Stimulated activated CD8-positive, alpha-beta memory T cell treated with anti-CD3 and anti-CD28 coated beads, Interleukin-2, amount 100 ng/mL, for 1 hour (primary cell): ENCODE data around the gene ABI3BP.
"Not testable (repeated sequence)": the region's sequence is repeated elsewhere in the genome, so short reads cannot be mapped to it uniquely, and the experiment has no call there.

ENCODE experiments used
- DNase-seq, 2 donors: peaks; one replicate each; pipeline ENCODE4 v3.0.0-alpha.2; 2020; ENCODE audit warnings: low read depth in 2 of 2

ABI3BP gene

DNA sequence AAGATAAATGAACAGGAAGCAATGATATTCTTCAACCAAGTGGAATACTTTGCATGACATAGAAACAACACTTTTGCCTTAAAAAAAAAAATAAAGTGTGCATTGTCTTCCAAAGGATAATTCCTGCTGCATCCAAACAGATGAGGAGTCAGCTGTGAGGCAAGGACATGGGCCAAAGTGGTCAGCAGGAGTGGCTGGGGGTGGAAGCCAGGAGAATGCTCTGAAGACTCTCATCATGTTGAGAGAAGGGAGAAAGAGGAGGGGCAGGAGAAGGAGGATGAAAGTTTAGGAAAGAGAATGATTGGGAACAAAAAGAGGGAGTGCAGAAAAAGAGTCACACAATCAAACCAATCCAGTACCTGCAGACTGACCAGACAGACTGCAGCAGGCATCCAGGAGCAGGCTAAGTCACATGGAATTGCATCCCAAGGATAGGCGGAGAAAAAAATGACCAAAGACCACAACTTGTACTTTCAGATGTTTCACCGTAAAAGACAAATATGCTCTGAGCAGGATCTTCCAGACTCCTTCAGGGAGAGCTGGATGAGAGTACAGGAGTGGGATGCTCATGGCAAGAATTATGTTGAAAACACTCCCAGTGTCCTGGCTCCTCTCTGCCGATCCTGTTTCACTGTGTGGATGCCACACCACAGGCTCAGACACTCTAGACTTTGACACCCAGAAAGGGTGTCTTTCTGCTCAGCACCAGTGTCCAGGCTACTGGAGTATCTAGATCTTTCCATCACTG lies 11.9 kb downstream of the ABI3BP start:
- DNase-seq, result no peak

DNA sequence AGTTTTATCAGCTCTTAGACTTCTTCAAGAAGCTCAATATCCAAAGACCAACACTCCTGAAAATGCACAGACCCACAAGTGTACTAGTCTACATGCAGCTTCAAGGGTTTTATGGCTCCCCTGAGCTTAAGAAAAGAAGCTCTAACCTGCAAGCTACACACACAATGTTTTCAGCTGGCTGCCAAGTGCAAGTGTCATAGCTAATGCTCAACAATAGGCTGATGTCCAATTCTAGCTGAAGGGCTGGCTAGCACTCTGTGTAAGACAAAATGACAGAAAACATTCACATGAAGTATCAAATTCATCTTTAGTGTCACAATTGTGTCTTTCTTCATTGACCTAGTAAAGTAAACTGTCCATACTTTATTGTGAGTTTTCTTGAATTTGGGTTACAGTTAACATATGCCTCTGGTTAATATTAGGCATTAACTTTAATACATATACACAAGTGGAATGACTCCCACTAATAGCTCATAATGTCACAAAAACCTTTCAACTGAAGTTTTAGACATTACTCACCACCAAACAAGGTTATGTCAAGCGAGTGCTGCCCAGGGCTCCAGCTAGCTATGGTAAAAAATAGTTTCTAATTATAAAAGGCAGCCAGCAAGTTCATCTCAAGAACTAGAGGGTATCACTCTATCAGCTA lies 15.1 kb downstream of the ABI3BP start:
- no peak for DNase-seq

- no peak for DNase-seq
Measured at GRCh38 chr3:100976611-100977010, 16.6 kb downstream of the ABI3BP start.

DNA sequence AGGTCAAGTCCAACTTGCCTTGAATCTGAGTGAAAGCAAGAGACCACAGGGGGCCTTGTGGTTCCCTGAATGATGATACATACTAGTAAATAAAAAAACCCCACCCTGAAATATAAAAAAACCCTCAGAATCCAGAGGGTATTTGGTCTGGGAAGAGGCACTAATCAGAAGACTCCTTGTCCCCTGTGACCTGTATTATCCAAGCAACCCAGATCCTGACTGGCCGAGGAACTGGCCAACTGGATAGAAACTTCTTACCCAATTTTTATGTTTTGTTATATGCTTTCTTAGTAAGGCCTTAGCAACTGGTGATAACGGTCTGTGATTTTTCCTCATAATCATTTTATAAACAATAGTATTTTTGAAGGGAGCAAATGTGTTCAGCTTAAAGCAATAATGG lies 17.5 kb downstream of the ABI3BP start:
- DNase-seq, result no peak

DNA sequence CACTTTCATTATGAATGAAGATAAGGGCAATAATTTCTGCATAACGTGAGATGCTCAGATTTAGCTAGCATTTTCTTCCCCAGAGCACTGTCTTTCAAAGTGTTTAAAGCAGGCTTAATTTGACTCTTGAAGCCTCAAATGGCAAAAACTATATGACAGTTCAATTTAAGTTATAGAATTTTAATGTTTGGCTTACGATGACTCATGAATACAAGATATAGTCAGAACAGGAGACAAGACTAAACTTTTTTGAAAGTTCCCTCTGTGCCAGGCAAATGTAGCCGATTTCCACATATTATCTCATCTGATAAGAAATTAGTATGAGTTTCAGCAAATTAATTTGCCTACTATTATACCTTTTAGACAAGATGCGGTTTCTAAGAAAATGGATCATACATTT lies 19.6 kb downstream of the ABI3BP start:
- DNase-seq, result no peak

DNA sequence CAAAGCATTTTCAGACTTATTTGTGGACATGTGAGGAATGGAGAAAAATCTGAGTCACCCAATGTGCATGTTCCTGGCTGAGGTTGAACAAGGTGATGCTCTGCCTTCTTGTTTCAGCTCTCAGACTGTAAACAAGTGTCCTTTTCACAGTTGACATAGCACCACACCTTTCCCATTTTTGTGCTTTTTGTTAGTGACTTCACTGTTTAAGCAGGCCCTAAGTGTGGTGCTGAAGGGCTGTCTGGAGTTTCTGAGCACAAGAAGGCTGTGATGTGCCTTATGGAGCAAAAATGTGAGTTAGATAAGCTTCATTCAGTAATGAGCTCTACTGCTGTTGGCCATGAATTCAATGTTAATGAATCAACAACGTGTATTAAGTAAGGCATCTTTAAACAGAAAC lies 20.4 kb downstream of the ABI3BP start:
- DNase-seq, result no peak

GRCh38 chr3:100972301-100972844 lies 20.8 kb downstream of the ABI3BP start:
- no peak for DNase-seq

DNA sequence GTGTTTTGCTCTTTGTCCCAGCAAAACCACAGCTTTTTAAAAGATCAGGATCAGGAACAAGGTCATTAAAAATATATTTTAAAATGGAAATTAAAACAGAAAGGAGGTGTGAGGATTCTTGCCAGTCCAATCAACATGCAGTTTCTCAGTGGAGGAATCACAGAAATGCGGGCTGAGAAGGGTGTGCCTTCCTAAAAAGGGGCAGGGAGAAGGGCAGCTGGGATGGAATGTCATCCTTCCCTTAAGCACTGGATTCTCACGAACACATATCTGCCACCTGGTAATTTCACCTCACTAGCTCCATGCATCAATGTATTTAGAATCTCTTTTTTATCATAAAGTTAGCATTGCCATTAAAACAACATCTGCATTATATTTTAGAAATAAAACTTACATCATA lies 21.4 kb downstream of the ABI3BP start:
- DNase-seq, result no peak

DNA sequence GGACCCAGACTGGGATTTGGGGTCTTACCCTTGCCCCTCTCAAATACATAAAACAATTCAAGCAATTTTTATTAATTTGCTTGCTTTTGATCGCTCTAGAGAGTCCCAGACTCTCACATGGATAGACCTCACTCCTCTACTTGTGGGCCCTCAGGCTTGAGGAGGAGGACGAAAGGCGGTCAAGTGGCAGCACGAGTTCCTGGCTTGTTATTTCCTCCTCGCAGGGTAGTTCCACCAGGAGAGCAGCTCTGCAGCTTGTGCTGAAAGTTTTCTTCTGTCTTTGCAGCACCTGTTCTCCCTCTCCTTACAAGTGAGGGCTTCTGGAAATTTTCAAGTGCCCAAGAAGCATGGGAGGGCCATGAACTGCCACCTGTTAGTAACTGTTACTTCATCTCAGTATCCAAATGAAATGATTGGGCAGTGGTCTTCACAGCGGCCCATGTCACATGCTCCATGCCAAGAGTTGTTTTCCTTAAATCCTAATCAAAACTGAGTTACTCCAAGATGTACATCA lies 22.7 kb downstream of the ABI3BP start:
- DNase-seq, result no peak

DNA sequence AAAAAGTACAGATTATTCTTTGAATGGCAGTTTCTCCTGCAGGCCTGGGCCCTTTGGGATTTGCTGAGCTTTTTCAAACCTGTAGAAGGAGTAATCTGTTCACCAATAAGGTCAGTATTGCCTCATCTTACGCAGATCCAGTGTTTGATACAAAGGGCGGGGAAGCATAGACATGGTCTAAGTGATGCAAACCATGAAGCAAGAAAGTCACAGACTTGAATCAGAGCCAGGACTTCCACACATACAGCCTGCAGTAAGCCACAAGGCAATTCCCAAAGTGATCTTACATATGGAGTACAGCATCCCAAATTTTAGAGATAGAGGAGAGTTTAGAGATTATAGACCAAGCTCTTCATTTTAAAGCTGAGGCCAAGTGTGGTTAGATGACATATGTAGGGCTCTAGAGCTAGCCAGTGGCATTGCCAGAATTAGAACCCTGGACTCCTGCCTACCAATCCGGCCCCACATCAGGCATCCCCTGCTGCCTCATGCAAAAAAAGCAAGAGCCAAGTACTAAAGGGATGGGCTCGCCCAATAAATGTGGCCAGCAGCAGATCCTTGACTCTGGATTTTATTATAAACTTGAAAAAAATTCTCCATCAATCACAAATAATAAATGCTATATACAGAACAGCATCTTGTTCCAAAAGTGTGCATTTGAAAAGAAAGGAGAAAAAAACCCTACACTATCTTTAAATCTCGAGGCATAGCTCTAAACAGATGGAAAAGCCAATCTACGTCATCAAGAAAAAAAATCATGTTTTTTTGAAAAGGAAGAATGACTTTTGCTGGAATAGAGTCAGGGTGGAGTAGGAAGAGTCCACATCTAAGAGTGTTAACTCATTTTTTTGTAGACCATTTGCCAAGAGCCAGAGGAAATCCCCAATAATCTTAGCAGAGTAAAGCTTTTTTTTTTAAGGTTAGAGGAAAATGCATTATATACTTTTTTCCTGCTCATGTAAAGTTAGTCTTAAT lies 24.0 kb downstream of the ABI3BP start:
- no peak for DNase-seq

- DNase-seq, result no peak
Measured at GRCh38 chr3:100966807-100967206, 26.4 kb downstream of the ABI3BP start.

DNA sequence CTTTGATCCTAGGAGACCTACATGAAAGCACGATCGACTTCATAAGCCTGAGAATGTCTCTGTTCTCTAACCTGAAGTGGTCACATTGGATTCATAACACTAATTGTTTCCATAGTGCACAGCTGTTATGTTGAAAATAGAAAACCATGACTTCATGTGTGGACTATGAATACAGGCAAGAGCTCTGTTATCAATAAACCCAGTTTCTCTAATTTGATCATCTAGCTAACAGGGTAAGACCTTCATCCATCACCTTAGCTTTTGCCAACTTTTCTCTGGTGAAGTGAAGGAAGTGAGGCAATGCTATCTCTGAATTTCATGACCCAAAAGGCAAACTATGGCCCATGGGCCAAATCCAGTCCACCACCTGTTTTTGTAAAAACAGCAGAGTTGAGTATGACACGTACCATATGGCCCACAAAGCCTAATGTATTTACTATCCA lies 27.2 kb downstream of the ABI3BP start:
- no peak for DNase-seq

- no peak for DNase-seq
Measured at GRCh38 chr3:100963041-100963440, 30.2 kb downstream of the ABI3BP start.

DNA sequence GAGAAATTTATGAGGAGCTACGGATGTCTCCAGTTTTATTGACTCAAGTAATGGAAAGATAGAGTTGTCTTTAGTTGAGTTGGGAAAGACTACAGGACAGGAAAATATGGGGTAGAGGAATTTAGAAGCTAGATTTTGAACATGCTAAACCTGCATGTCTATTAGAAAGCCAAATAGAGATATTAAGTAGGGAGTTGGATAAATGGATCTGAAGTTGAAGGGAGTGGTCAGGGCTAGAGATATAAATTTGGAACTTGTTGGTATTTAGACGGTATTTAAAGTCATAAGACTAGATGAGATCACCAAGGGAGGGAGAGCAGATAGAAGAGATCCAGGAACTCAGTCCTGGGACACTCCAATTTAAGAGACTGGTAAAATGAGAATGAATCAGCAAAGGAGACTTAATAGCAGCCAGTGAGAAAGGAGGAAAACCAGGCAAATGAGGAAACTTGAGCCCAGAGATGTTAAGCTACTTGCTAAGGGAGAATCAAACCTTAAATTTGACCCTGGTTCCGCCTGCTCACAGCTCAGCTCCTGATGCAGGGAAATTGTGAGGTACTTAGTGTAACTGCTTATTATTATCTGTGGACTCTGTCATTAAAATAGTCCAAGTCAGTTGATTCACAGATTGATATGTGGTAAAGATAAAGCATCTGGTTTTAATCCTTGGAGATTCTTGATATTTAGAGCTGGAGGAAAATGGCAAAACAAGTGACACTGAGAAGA lies 35.8 kb downstream of the ABI3BP start:
- DNase-seq, result no peak

- no peak for DNase-seq
Measured at GRCh38 chr3:100956276-100956675, 36.9 kb downstream of the ABI3BP start.

GRCh38 chr3:100954990-100955389 lies 38.2 kb downstream of the ABI3BP start:
- DNase-seq, result no peak

DNA sequence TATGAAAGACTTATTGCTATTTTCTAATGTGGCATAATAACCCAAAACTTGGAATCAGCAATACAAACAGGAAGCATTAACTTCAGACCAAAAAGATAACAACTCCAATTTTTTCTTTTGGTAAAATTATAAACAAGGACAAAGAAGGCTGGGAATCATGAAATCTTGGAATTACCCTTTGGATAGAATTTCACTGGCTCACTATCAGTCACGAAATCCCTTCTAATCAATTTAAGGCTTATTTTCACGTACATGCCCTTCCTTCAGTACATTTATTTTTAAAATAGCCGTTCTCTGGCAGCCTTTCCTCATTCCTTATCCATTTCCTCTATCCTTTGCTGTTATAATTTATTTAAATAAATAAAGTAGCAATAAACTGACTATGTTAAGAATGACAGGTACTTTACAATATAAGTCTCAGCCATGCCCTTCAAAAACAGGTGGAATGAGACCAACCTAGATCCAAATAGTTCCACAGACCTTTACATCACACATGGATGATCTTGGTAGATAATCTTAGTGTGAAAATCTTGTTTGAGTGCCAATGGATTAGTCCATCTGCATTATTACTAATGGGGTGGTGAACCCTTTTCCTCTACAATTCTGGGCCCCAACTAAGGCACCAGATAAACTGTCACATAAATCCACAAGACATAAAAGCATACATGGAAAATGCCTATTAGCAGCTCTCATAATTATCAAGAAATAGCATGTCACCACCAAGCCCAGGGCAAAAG lies 38.9 kb downstream of the ABI3BP start:
- DNase-seq, result no peak

DNA sequence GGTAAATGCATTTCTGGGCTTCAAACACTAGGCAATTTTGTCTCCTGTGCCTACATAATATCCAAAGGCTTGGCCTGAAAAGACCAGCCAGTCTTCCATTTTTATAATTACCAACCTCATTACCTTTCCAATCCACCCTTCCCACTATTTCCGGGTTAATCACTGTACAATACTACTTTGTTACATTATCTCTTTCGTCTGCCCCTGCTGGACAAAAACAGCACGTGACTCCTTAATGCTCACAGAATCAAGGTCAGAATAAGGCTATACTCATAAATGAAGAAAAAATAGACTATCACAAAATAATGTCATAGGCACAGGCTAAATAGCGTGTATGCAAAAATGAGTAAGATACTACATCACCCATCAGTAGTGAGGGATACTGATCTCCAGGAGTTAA lies 40.1 kb downstream of the ABI3BP start:
- no peak for DNase-seq

- DNase-seq, result no peak
Measured at GRCh38 chr3:100947119-100947518, 46.1 kb downstream of the ABI3BP start.

DNA sequence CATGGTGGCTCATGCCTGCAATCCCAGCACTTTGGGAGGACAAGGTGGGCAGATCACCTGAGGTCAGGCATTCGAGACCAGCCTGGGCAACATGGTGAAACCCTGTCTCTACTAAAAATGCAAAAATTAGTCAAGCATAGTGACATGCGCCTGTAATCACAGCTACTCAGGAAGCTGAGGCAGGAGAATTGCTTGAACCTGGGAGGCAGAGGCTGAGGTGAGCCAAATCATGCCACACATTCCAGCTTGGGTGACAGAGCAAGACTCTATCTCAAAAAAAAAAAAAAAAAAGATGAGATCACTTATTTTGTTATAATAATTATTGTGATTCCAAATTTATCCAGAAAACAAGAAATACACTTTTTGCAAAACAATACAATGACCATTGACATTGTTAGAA lies 47.1 kb downstream of the ABI3BP start:
- DNase-seq, result not testable (repeated sequence)
